ENCODE results near the gene DHRS4L2.
"Not testable (repeated sequence)": the region's sequence is repeated elsewhere in the genome, so short reads cannot be mapped to it uniquely, and the experiment has no call there.

DHRS4L2 gene

DNA sequence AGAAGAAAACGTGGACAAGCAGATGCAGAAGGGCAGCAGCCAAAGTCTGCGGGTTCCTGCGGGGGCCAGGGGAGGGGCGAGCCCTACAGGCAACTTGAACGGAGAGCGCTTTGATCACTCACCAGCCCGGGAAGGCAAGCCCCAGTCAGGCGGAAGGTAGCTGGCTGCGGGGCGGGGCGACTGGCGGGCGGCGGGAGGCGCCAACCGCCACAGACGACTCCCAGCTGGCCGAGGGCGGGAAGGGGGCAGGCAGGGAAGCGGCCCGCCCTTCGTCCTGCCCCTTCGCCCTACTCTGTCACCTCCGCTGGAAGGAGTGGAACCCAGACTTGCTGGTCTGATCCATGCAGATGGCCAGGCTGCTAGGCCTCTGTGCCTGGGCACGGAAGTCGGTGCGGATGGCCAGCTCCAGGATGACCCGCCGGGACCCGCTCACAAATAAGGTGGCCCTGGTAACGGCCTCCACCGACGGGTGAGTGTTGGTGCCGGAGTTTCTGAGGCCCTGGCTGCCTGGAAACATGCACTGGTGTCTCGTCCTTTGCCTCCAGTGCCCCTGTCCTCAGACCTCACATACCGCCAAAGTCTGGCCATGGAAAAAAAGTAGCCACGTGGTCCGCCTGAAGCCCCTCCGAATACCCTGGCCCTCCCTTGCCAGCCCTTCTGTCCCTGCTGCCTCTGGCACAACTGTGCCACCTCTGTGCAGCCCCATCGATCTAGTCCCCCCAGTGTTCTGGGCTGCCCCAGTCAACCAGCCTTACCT, at the start of gene DHRS4L2:
Gene DHRS4L2, plus strand, starts transcription at position 323 of the 757 bp plus-strand sequence. Its CDS starts 19 bp downstream, at position 342.
- DNase-seq (ENCODE audit: low spot score) (peak; percentile 71), ATAC-seq (ENCODE audit: low read depth) (peak; percentile 86)
- not testable (repeated sequence) for H3K9me3 ChIP-seq (ENCODE audit: severe bottlenecking); H3K27me3 ChIP-seq (ENCODE audit: insufficient read depth, poor library complexity, severe bottlenecking); H3K36me3 ChIP-seq (ENCODE audit: low read depth); H3K27ac ChIP-seq (ENCODE audit: poor library complexity, severe bottlenecking); H3K4me3 ChIP-seq (ENCODE audit: severe bottlenecking)
- H3K4me1 ChIP-seq (ENCODE audit: insufficient read depth, poor library complexity, severe bottlenecking): peaks cover 23% of the 10 kb centered on the region

DNA sequence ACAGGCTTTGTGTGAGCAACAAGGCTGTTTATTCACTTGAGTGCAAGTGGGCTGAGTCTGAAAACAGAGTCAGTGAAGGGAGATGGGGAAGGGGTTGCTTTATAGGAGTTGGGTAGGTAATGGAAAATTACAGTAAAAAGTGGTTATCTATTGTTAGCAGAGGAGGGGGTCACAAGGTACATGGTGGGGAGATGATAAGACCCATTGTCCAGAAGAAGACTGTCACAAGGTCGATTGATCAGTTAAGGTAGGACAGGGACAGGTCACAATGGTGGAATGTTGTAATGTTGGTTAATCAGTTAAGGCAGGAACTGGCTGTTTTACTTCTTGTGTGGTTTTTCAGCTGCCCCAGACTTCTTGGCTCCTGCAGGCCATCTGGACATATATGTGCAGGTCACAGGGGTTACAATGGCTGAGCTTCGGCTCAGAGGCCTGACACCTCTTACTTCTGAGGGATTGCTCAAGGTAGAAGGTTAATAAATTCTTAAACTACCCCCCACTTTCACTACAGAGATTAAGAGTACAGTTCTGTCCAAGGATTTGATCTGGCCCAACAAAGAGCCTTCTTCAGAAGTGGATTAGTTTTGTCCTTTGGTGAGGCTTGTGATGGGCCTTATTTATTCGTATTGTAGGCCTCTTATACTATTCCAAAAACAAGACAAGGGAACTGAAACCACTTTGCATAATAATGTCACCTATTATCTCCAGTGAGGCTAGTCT, 49.0 kb upstream of the DHRS4L2 start:
- TF ChIP-seq, protein P1, sequence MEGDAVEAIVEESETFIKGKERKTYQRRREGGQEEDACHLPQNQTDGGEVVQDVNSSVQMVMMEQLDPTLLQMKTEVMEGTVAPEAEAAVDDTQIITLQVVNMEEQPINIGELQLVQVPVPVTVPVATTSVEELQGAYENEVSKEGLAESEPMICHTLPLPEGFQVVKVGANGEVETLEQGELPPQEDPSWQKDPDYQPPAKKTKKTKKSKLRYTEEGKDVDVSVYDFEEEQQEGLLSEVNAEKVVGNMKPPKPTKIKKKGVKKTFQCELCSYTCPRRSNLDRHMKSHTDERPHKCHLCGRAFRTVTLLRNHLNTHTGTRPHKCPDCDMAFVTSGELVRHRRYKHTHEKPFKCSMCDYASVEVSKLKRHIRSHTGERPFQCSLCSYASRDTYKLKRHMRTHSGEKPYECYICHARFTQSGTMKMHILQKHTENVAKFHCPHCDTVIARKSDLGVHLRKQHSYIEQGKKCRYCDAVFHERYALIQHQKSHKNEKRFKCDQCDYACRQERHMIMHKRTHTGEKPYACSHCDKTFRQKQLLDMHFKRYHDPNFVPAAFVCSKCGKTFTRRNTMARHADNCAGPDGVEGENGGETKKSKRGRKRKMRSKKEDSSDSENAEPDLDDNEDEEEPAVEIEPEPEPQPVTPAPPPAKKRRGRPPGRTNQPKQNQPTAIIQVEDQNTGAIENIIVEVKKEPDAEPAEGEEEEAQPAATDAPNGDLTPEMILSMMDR (IDR thresholded peaks at IDR 0.05; ENCODE audit: poor library complexity, severe bottlenecking): no peak
- no peak for ATAC-seq (ENCODE audit: low read depth)
- no peak for DNase-seq (ENCODE audit: low spot score)
- Histone ChIP-seq H3K36me3 (ENCODE audit: low read depth) (no peaks in the 10 kb centered on the region), H3K27me3 (ENCODE audit: insufficient read depth, poor library complexity, severe bottlenecking) (no peaks in the 10 kb centered on the region), H3K27ac (ENCODE audit: poor library complexity, severe bottlenecking) (no peak overlapping the region), H3K4me3 (ENCODE audit: severe bottlenecking) (no peak overlapping the region), H3K4me1 (ENCODE audit: insufficient read depth, poor library complexity, severe bottlenecking) (no peaks in the 10 kb centered on the region), H3K9me3 (ENCODE audit: severe bottlenecking) (no peaks in the 10 kb centered on the region)

DNA sequence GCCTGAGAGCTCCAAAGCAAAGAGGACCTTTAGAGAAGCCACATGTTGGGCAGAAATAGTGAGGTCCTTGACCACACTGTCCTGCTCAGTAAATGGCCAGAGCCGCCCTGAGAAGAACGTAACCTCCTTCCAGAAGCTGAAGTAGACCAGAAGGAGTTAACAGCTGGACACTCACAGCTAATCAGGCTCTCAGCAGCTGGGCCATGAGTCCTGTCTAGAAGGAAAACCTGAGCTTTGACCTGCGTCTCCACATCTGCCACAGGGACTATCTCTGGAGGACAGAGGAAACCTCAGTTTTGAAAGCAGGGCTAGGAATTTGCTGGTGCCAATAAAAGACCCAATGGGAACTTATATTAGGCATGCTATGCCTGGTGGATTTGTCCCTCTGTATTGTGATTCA, 47.5 kb upstream of the DHRS4L2 start:
- Histone ChIP-seq H3K36me3 (ENCODE audit: low read depth) (no peaks in the 10 kb centered on the region), H3K27ac (ENCODE audit: poor library complexity, severe bottlenecking) (no peak overlapping the region), H3K9me3 (ENCODE audit: severe bottlenecking) (no peaks in the 10 kb centered on the region), H3K4me1 (ENCODE audit: insufficient read depth, poor library complexity, severe bottlenecking) (no peaks in the 10 kb centered on the region), H3K4me3 (ENCODE audit: severe bottlenecking) (no peak overlapping the region), H3K27me3 (ENCODE audit: insufficient read depth, poor library complexity, severe bottlenecking) (no peaks in the 10 kb centered on the region)
- ATAC-seq (ENCODE audit: low read depth) (no peak), DNase-seq (ENCODE audit: low spot score) (no peak)
- TF ChIP-seq, protein P1 (IDR thresholded peaks at IDR 0.05; ENCODE audit: poor library complexity, severe bottlenecking): no peak

DNA sequence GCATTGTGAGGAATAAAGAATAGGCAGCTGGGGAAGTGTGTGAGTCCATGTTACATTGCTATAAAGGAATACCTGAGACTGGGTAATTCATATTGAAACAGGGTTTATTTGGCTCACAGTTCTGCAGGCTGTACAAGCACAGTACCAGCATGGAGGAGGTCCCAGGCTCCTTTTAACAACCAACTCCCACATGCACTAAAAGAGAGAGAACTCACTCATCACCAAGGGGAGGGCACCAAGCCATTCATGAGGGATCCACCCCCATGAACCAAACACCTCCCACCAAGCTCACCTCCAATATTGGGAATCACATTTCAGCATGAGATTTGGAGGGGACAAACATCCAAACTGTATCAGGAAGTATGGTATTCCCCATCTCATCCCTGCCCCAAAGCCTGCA, 47.1 kb upstream of the DHRS4L2 start:
- TF ChIP-seq, protein P1 (IDR thresholded peaks at IDR 0.05; ENCODE audit: poor library complexity, severe bottlenecking): no peak
- ATAC-seq (ENCODE audit: low read depth): no peak
- Histone ChIP-seq H3K36me3 (ENCODE audit: low read depth) (no peaks in the 10 kb centered on the region), H3K27me3 (ENCODE audit: insufficient read depth, poor library complexity, severe bottlenecking) (no peaks in the 10 kb centered on the region), H3K27ac (ENCODE audit: poor library complexity, severe bottlenecking) (no peak overlapping the region), H3K4me3 (ENCODE audit: severe bottlenecking) (no peak overlapping the region), H3K4me1 (ENCODE audit: insufficient read depth, poor library complexity, severe bottlenecking) (no peaks in the 10 kb centered on the region), H3K9me3 (ENCODE audit: severe bottlenecking) (no peaks in the 10 kb centered on the region)
- no peak for DNase-seq (ENCODE audit: low spot score)

DNA sequence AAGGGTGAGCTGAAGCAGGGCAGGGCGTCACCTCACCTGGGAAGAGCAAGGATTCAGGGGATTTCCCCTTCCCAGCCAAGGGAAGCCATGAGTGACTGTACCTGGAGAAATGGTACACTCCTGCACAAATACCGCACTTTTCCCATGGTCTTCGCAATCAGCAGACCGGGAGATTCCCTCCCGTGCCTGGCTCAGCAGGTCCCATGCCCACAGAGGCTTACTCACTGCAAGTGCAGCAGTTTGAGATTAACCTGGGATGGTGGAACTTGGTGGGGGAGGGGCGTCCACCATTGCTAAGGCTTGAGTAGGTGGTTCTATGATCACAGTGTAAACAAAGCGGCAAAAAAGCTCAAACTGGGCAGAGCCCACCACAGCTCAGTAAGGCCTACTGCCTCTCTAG, 46.1 kb upstream of the DHRS4L2 start:
- no peaks in the 10 kb centered on the region for H3K36me3 ChIP-seq (ENCODE audit: low read depth)
- DNase-seq (ENCODE audit: low spot score) (no peak), ATAC-seq (ENCODE audit: low read depth) (no peak)
- H3K27me3 ChIP-seq (ENCODE audit: insufficient read depth, poor library complexity, severe bottlenecking): no peaks in the 10 kb centered on the region
- no peak overlapping the region for H3K27ac ChIP-seq (ENCODE audit: poor library complexity, severe bottlenecking)
- H3K4me1 ChIP-seq (ENCODE audit: insufficient read depth, poor library complexity, severe bottlenecking): no peaks in the 10 kb centered on the region
- TF ChIP-seq, protein P1 (IDR thresholded peaks at IDR 0.05; ENCODE audit: poor library complexity, severe bottlenecking): no peak
- no peaks in the 10 kb centered on the region for H3K9me3 ChIP-seq (ENCODE audit: severe bottlenecking)
- no peak overlapping the region for H3K4me3 ChIP-seq (ENCODE audit: severe bottlenecking)

DNA sequence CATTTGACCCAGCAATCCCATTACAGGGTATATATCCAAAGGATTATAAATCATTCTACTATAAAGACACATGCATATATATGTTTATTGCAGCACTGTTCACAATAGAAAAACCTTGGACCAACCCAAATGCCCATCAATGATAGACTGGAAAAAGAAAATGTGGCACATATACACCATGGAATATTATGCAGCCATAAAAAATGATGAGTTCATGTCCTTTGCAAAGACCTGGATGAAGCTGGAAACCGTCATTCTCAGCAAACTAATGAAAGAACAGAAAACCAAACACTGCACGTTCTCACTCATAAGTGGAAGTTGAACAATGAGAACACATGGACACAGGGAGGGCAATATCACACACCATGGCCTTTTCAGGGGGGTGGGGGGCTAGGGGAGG, 39.7 kb upstream of the DHRS4L2 start:
- not testable (repeated sequence) for H3K27me3 ChIP-seq (ENCODE audit: insufficient read depth, poor library complexity, severe bottlenecking); H3K4me3 ChIP-seq (ENCODE audit: severe bottlenecking); H3K9me3 ChIP-seq (ENCODE audit: severe bottlenecking); H3K27ac ChIP-seq (ENCODE audit: poor library complexity, severe bottlenecking); H3K4me1 ChIP-seq (ENCODE audit: insufficient read depth, poor library complexity, severe bottlenecking); ATAC-seq (ENCODE audit: low read depth); H3K36me3 ChIP-seq (ENCODE audit: low read depth); DNase-seq (ENCODE audit: low spot score)

Measured in RWPE2 (cell line).